GM06990 (cell line): ENCODE results near the gene DYSF.

Experiments used
- DNase-seq: peaks from one replicate; pipeline ENCODE4 v3.0.0-alpha.2; 2011; ENCODE audit not compliant: insufficient read length; ENCODE audit errors: extremely low read depth
- H3K27me3 ChIP-seq: replicated peaks from 2 replicates; pipeline ENCODE4 v1.6.0; 2011; ENCODE audit warnings: low read length; ENCODE audit not compliant: control insufficient read depth, insufficient read depth
- H3K36me3 ChIP-seq: 2 replicates; pipeline ENCODE4 v1.5.1; 2011; ENCODE audit warnings: low read length; ENCODE audit not compliant: control insufficient read depth, insufficient read depth
- H3K4me3 ChIP-seq: replicated peaks from 2 replicates; pipeline ENCODE4 v1.5.1; 2011; ENCODE audit warnings: low read depth, mild to moderate bottlenecking, control low read depth, low read length
- CTCF ChIP-seq: IDR thresholded peaks from 2 replicates; pipeline ENCODE4 v1.5.1; 2011; ENCODE audit warnings: low read length, control low read depth, mild to moderate bottlenecking, inconsistent platforms; ENCODE audit not compliant: insufficient read depth, poor library complexity, severe bottlenecking

DYSF gene

GRCh38 chr2:71691747-71692441 is 238.5 kb downstream of the DYSF start:
- no peak overlapping the region for H3K4me3 ChIP-seq
- TF ChIP-seq CTCF: no peak
- DNase-seq: no peak
- peaks cover 2% of the 10 kb centered on the region; the same call in 1 of the 2 replicates for H3K27me3 ChIP-seq
- H3K36me3 ChIP-seq: no peaks in the 10 kb centered on the region

GRCh38 chr2:71692621-71693277 is 239.4 kb downstream of the DYSF start:
- H3K36me3 ChIP-seq: no peaks in the 10 kb centered on the region
- H3K27me3 ChIP-seq: peaks cover 2% of the 10 kb centered on the region; the same call in 1 of the 2 replicates
- no peak for TF ChIP-seq CTCF
- DNase-seq: no peak
- no peak overlapping the region for H3K4me3 ChIP-seq

- no peak for TF ChIP-seq CTCF
- Histone ChIP-seq H3K27me3 (peaks cover 2% of the 10 kb centered on the region; the same call in 1 of the 2 replicates), H3K4me3 (no peak overlapping the region), H3K36me3 (no peaks in the 10 kb centered on the region)
- no peak for DNase-seq
Observed at GRCh38 chr2:71693286-71694270, 240.2 kb downstream of the DYSF start.

- no peak for DNase-seq
- Histone ChIP-seq H3K27me3 (peaks cover 3% of the 10 kb centered on the region; the same call in 1 of the 2 replicates), H3K4me3 (no peak overlapping the region), H3K36me3 (no peaks in the 10 kb centered on the region)
- TF ChIP-seq CTCF: no peak
Observed at GRCh38 chr2:71694501-71695234, 241.3 kb downstream of the DYSF start.

- H3K27me3 ChIP-seq: peaks cover 3% of the 10 kb centered on the region; the same call in 1 of the 2 replicates
- no peak overlapping the region for H3K4me3 ChIP-seq
- TF ChIP-seq CTCF: no peak
- DNase-seq: no peak
- no peaks in the 10 kb centered on the region for H3K36me3 ChIP-seq
Observed at GRCh38 chr2:71695235-71696120, 242.1 kb downstream of the DYSF start.
